Right ventricle myocardium inferior (tissue), 1 donor: Measurements from ENCODE around the gene GNAI2. TPM values are rescaled to one million over a fixed set of nuclear protein-coding genes. Genes with fewer than 3 reads are reported as not detected.

Experiments used
- ATAC-seq: fragments of 200-7000 bp; cut with Tn5 transposase; one replicate; pipeline ENCODE4 v1.9.1; 2020; ENCODE audit warnings: mild to moderate bottlenecking, moderate library complexity
- DNase-seq: peaks from one replicate; pipeline ENCODE4 v3.0.0; 2021; ENCODE audit errors: missing footprints
- intact Hi-C: fragments of 100-400 bp; cut with DNase I; formaldehyde crosslinking; loops from one replicate; pipeline ENCODE4 v1.11.0; 2022
- long read RNA-seq: library from polyadenylated mRNA; unstranded; transcript quantifications from one replicate; pipeline ENCODE4 v2.0.0, GENCODE V29; 2021
- total RNA-seq: library from RNA; stranded (reverse); fragmentation: NEBNext Ultra II Directional; extraction: Animal tissue kit (Norgen Biotek cat#: 25700); gene quantifications from one replicate; pipeline ENCODE4 v1.2.1, GENCODE V29; 2021
- donor health status: DM: no; HTN: yes; CAD: no; lungs with severe emphysema.

The GNAI2 gene
- total RNA-seq: 153 TPM
- long read RNA-seq, transcript GNAI2-202 (9 exons, 2,464 nt): major isoform, 84 of 96 reads
- long read RNA-seq, partial matches to known transcripts: 3 of 96 reads
- long read RNA-seq, other reads (novel, unspliced or antisense): 7 of 96 reads

GRCh38 chr3:50235716-50236483 lies at the start of gene GNAI2:
GNAI2 (plus strand) TSS chr3:50236204; CDS start chr3:50236336, 132 bp downstream.
- ATAC-seq (peak; percentile 95), DNase-seq (peak; percentile 99)
- intact Hi-C loops: no loop called here

GRCh38 chr3:50187750-50188149 lies 48.3 kb upstream of the GNAI2 start:
- intact Hi-C loops: loop anchor here (2.0 kb wide), 1 partner anchor 33 kb away; the partner anchor contains the start of gene SEMA3F
- no peak for ATAC-seq

GRCh38 chr3:50189274-50189673 lies 46.7 kb upstream of the GNAI2 start:
- DNase-seq (peak; percentile 77), ATAC-seq (peak; percentile 65)
- intact Hi-C loops: loop anchor here (1.0 to 2.0 kb wide), 2 partner anchors 34 to 68 kb away; partner anchors contain the start of gene SEMA3F

More at GRCh38 chr3:50187750-50188149, 48.3 kb upstream of the GNAI2 start:
- DNase-seq: no peak

GRCh38 chr3:50189989-50190388 lies 46.0 kb upstream of the GNAI2 start:
- intact Hi-C loops: loop anchor here (1.0 to 2.0 kb wide), 2 partner anchors 35 to 69 kb away; partner anchors contain the start of gene SEMA3F
- no peak for DNase-seq
- no peak for ATAC-seq

- intact Hi-C loops: no loop called here
- ATAC-seq: no peak
- DNase-seq: no peak
Measured at GRCh38 chr3:50190936-50191660, 44.9 kb upstream of the GNAI2 start, which contains the start of gene GNAT1. GNAT1 (plus strand) TSS chr3:50191610; CDS start chr3:50191726, 116 bp downstream.

GRCh38 chr3:50192124-50192523 lies 43.9 kb upstream of the GNAI2 start:
- ATAC-seq (no peak), DNase-seq (no peak)
- intact Hi-C loops: no loop called here

- DNase-seq (peak; percentile 83), ATAC-seq (peak; percentile 33)
- intact Hi-C loops: no loop called here
Measured at GRCh38 chr3:50192689-50193141, 43.3 kb upstream of the GNAI2 start.

GRCh38 chr3:50193286-50193685 lies 42.7 kb upstream of the GNAI2 start:
- DNase-seq (no peak), ATAC-seq (no peak)
- intact Hi-C loops: no loop called here

GRCh38 chr3:50193746-50194127 lies 42.3 kb upstream of the GNAI2 start:
- intact Hi-C loops: loop anchor here (1.0 kb wide), 2 partner anchors 33 to 80 kb away; no protein-coding TSS in a partner anchor
- no peak for ATAC-seq
- no peak for DNase-seq

GRCh38 chr3:50194128-50194902 lies 41.7 kb upstream of the GNAI2 start:
- intact Hi-C loops: loop anchor here (1.0 kb wide), 2 partner anchors 32 to 79 kb away; no protein-coding TSS in a partner anchor
- DNase-seq (peak; percentile 73), ATAC-seq (peak; percentile 76)

- intact Hi-C loops: loop anchor here (1.0 kb wide), 2 partner anchors 31 to 78 kb away; no protein-coding TSS in a partner anchor
- DNase-seq (peak; percentile 53), ATAC-seq (peak; percentile 8)
Measured at GRCh38 chr3:50194903-50195500, 41.0 kb upstream of the GNAI2 start.

- intact Hi-C loops: no loop called here
- ATAC-seq (no peak), DNase-seq (peak; percentile 50)
Measured at GRCh38 chr3:50195501-50196252, 40.3 kb upstream of the GNAI2 start.

- intact Hi-C loops: no loop called here
- ATAC-seq (no peak), DNase-seq (peak; percentile 31)
Measured at GRCh38 chr3:50196253-50196801, 39.7 kb upstream of the GNAI2 start.

GRCh38 chr3:50201573-50202315 lies 34.3 kb upstream of the GNAI2 start:
- ATAC-seq (no peak), DNase-seq (peak; percentile 44)
- intact Hi-C loops: no loop called here

- no peak for ATAC-seq
- intact Hi-C loops: no loop called here
- peak; percentile 52 for DNase-seq
Measured at GRCh38 chr3:50202353-50203112, 33.5 kb upstream of the GNAI2 start.
